Neural crest cell (in vitro differentiated cells): ENCODE data around the gene TOGARAM1. TPM values are rescaled to one million over a fixed set of nuclear protein-coding genes. Genes with fewer than 3 reads are reported as not detected.

ENCODE experiments used
- DNase-seq: peaks from one replicate; pipeline ENCODE4 v3.0.0; 2021; ENCODE audit warnings: low read depth, mixed read lengths, low spot score
- H3K27ac Mint-ChIP-seq: one replicate; pipeline ENCODE4 v1.8.0; 2021; ENCODE audit warnings: mild to moderate bottlenecking, mixed read lengths; ENCODE audit not compliant: unreplicated experiment
- H3K27me3 Mint-ChIP-seq: 2 replicates; pipeline ENCODE4 v1.8.0; 2021; ENCODE audit warnings: low read depth, mild to moderate bottlenecking, mixed read lengths
- H3K36me3 Mint-ChIP-seq: 2 replicates; pipeline ENCODE4 v1.8.0; 2021; ENCODE audit warnings: low read depth, mild to moderate bottlenecking, mixed read lengths
- H3K4me1 Mint-ChIP-seq: 2 replicates; pipeline ENCODE4 v1.8.0; 2021; ENCODE audit warnings: mixed read lengths
- H3K4me3 Mint-ChIP-seq: one replicate; pipeline ENCODE4 v1.8.0; 2021; ENCODE audit warnings: mild to moderate bottlenecking, mixed read lengths
- H3K9me3 Mint-ChIP-seq: 2 replicates; pipeline ENCODE4 v1.8.0; 2021; ENCODE audit warnings: mixed read lengths
- total RNA-seq: library from RNA; stranded (reverse); gene quantifications from 2 replicates; pipeline ENCODE4 v1.2.1, GENCODE V29; 2021
- TF ChIP-seq, protein P1 (sequence below): fragments of 200-600 bp; sonication (generic); conservative IDR thresholded peaks from 2 replicates; pipeline ENCODE4 v1.5.0; 2021; ENCODE audit warnings: antibody characterized with exemption, mild to moderate bottlenecking

TOGARAM1 gene
- total RNA-seq, 1 donor from 2014 or later = 15.7 TPM

DNA sequence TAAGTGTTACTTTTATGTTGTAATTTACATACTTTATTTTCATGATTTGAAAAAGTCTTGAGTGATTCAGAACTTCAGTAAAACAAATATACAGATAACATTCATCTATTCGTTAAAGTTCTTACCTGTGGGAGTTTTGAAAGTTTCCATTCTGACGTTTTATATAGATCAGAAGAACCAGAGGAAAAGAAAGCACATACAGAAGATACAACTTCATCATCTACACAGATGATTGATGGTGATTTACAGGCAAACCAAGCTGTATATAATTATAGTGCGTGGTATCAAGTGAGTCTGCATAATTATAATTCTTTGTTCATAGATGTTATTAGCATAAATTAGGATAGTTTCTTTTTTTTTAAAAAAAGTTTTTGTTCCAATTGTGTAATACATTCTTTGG is 152.3 kb downstream of the TOGARAM1 start:
- no peak overlapping the region for H3K27ac Mint-ChIP-seq
- H3K36me3 Mint-ChIP-seq = peaks cover 12% of the 10 kb centered on the region
- H3K4me3 Mint-ChIP-seq = no peak overlapping the region
- H3K9me3 Mint-ChIP-seq = no peaks in the 10 kb centered on the region
- H3K27me3 Mint-ChIP-seq = no peaks in the 10 kb centered on the region
- no peak for DNase-seq
- TF ChIP-seq, protein P1, sequence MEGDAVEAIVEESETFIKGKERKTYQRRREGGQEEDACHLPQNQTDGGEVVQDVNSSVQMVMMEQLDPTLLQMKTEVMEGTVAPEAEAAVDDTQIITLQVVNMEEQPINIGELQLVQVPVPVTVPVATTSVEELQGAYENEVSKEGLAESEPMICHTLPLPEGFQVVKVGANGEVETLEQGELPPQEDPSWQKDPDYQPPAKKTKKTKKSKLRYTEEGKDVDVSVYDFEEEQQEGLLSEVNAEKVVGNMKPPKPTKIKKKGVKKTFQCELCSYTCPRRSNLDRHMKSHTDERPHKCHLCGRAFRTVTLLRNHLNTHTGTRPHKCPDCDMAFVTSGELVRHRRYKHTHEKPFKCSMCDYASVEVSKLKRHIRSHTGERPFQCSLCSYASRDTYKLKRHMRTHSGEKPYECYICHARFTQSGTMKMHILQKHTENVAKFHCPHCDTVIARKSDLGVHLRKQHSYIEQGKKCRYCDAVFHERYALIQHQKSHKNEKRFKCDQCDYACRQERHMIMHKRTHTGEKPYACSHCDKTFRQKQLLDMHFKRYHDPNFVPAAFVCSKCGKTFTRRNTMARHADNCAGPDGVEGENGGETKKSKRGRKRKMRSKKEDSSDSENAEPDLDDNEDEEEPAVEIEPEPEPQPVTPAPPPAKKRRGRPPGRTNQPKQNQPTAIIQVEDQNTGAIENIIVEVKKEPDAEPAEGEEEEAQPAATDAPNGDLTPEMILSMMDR = no peak
- no peaks in the 10 kb centered on the region for H3K4me1 Mint-ChIP-seq

DNA sequence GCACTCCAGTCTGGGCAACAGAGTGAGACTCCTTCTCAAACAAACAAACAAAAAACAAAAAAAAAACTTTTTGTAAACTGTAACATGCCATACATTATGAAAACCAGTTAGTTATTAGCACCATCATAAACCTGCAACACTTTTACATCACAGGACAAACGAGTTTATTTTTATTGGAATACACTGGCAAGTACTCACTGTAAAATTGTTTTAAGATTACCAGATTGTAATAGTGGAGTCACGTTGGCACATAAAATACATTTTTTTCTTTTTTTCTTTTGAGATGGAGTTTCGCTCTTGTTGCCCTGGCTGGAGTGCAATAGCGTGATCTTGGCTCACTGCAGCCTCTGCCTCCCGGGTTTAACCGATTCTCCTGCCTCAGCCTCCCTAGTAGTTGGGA is 156.6 kb downstream of the TOGARAM1 start:
- TF ChIP-seq, protein P1 = no peak
- Mint-ChIP-seq H3K4me3 (no peak overlapping the region), H3K27ac (no peak overlapping the region), H3K4me1 (no peaks in the 10 kb centered on the region), H3K36me3 (peaks cover 14% of the 10 kb centered on the region), H3K9me3 (no peaks in the 10 kb centered on the region), H3K27me3 (no peaks in the 10 kb centered on the region)
- DNase-seq = no peak

DNA sequence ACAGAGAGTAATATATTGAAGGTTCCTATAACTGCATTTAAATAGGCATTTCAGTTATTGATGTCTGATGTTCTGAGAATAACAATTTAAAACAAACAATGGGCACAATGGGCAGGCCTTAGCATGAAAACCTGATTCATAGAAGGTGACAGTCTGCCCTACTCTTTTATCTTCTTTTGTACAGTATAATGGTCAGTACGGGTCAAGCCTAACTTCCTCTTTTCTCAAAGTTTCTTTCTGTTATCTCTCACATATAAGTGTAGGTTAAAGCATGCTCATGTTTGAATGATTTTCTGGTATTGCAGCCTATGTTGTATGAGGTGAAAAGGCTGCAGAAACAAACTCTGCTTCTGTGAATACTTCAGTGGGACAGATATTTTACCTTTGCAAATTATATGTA is 158.1 kb downstream of the TOGARAM1 start:
- TF ChIP-seq, protein P1 = no peak
- peaks cover 19% of the 10 kb centered on the region for H3K36me3 Mint-ChIP-seq
- no peaks in the 10 kb centered on the region for H3K4me1 Mint-ChIP-seq
- no peak for DNase-seq
- H3K27ac Mint-ChIP-seq = no peak overlapping the region
- H3K27me3 Mint-ChIP-seq = no peaks in the 10 kb centered on the region
- no peaks in the 10 kb centered on the region for H3K9me3 Mint-ChIP-seq
- H3K4me3 Mint-ChIP-seq = no peak overlapping the region

DNA sequence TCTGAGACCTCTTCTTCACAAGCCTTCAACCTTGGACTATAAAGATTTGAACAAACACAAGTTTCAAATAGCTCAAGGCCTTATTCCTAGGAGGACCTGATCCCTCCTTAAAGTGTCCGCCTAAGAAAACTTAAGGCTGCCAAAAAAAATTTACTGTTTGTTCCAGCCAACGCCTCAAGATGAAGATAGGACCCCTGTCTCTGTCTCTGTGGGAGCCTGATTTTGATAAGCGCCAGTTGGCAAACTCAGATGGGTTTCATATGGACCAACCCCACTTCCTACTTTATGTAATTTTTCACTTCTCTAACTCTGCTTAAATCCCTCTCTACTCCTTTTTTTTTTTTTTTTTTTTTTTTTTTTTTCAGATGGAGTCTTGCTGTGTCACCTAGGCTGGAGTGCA is 161.3 kb downstream of the TOGARAM1 start:
- H3K36me3 Mint-ChIP-seq = peaks cover 23% of the 10 kb centered on the region
- DNase-seq = no peak
- H3K27me3 Mint-ChIP-seq = no peaks in the 10 kb centered on the region
- H3K9me3 Mint-ChIP-seq = no peaks in the 10 kb centered on the region
- TF ChIP-seq, protein P1 = no peak
- H3K4me3 Mint-ChIP-seq = no peak overlapping the region
- H3K27ac Mint-ChIP-seq = no peak overlapping the region
- peaks cover 4% of the 10 kb centered on the region for H3K4me1 Mint-ChIP-seq

Other genes starting within 250 kb of the TOGARAM1 start
- 13.7 and 15.8 TPM in 2 replicates for gene KLHL28, start 243 bp upstream of the TOGARAM1 start, total RNA-seq
- 65.3 and 67.8 TPM in 2 replicates for gene PRPF39, start 121.9 kb downstream of the TOGARAM1 start, total RNA-seq
- gene FKBP3, start 172.3 kb downstream of the TOGARAM1 start, total RNA-seq = 144 and 149 TPM in 2 replicates
- gene FANCM, start 173.7 kb downstream of the TOGARAM1 start, total RNA-seq = 16.3 and 19.0 TPM in 2 replicates